Measurements from ENCODE around the gene KASH5. TPM values are rescaled to one million over a fixed set of nuclear protein-coding genes. Genes with fewer than 3 reads are reported as not detected.
A peak's percentile ranks its signal among the peaks of the same experiment; 100 is the strongest.

Gene KASH5
- total RNA-seq, 2 experiments from 2014 or later, result 0.96 to 1.2 TPM

DNA sequence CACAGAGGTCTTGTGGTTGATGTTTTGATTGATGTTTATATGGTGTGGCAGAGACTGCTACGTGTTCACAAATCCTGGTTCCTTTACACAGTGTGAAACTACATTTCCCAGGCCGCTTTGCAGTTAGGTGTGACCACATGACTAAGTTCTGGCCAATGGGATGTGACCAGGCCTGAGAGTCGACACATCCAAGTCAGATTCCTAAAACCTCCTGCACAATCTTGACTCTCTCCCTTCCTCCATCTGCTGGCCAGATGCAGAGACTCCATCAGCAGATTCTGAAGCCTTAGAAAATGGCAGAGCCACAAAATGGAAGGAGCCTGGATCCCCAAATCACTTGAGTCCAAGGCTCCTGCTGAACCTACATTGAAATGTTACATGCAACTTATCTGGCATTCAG, 40.2 kb upstream of the KASH5 start:
- CTCF ChIA-PET, result interaction anchor here (1.0 to 1.4 kb wide), 3 partner anchors 14 to 149 kb away, joined by 4 read pairs; no protein-coding TSS in a partner anchor
- ATAC-seq, result peak; percentile 86

GRCh38 chr19:49348305-49349189, 39.5 kb upstream of the KASH5 start:
- Mint-ChIP-seq H3K4me1 (peaks cover 2% of the 10 kb centered on the region), H3K36me3 (ENCODE audit: low read depth) (no peaks in the 10 kb centered on the region), H3K27me3 (no peaks in the 10 kb centered on the region), H3K4me3 (no peak overlapping the region), H3K9me3 (ENCODE audit: low read depth) (no peaks in the 10 kb centered on the region), H3K27ac (no peak overlapping the region)
- intact Hi-C loops (cut with DNase I, micrococcal nuclease), result no loop called here
- DNase-seq, result no peak
- POLR2A ChIA-PET, result interaction anchor here (0.8 kb wide), 1 partner anchor 292 kb away, joined by 3 read pairs; no protein-coding TSS in a partner anchor
- no peak for ATAC-seq
- CTCF ChIA-PET, result interaction anchor here (0.7 to 1.4 kb wide), 5 partner anchors 15 to 150 kb away, joined by 3 to 4 read pairs (median 4); no protein-coding TSS in a partner anchor

More for the DNA sequence above, 40.2 kb upstream of the KASH5 start:
- Mint-ChIP-seq H3K4me3 (no peak overlapping the region), H3K4me1 (peaks cover 4% of the 10 kb centered on the region), H3K27me3 (no peaks in the 10 kb centered on the region), H3K27ac (no peak overlapping the region), H3K36me3 (ENCODE audit: low read depth) (no peaks in the 10 kb centered on the region), H3K9me3 (ENCODE audit: low read depth) (no peaks in the 10 kb centered on the region)
- POLR2A ChIA-PET, result interaction anchor here (0.8 kb wide), 1 partner anchor 291 kb away, joined by 3 read pairs; no protein-coding TSS in a partner anchor
- intact Hi-C loops (cut with DNase I, micrococcal nuclease), result no loop called here
- DNase-seq, result peak; percentile 58

DNA sequence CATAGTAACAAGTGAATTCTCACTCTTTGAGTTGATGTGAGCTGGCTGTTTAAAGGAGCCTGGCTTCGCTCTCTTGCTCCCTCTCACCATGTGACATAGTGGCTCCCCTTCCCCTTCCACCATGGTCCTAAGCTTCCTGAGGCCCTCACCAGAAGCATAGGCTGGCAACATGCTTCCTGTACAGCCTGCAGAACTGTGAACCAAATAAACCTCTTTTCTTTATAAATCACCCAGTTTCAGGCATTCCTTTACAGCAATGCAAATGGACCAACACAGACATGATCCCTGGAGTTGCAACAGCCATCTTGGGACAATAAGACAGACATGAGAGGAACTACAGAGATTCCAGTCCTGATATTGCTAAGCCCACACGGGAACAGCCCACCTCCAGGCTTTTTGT, 38.5 kb upstream of the KASH5 start:
- CTCF ChIA-PET, result interaction anchor here (0.6 to 1.1 kb wide), 2 partner anchors 22 to 176 kb away, joined by 3 to 4 read pairs; no protein-coding TSS in a partner anchor
- POLR2A ChIA-PET, result no interaction called here
- H3K4me1 Mint-ChIP-seq, result peaks cover 2% of the 10 kb centered on the region

DNA sequence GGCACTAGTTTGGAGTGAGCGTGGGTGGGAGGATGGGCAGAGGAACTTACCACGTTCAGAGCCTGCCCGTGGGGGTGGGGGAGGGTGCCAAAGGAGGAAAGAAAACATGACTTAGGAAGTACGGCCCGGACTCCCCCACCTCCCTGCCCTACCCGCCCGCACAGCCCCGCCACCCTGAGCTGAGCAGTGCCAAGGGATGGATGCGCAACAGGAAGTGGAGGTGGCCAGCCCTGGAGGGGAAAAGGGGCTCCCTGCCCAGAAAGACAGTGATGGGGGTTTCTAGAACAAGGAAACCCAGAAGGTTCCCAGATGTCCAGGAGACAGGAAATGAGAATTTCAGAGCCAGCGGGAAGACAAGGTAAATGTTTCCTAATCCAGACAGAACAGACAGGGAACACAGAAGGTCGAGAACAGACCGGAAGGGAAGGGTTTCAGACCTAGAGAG, 32.1 kb upstream of the KASH5 start:
- ATAC-seq (peak; percentile 39), DNase-seq (no peak)
- no peaks in the 10 kb centered on the region for H3K9me3 Mint-ChIP-seq (ENCODE audit: low read depth)
- no peak overlapping the region for H3K4me3 Mint-ChIP-seq
- ChIA-PET CTCF (interaction anchor here (1.2 kb wide), 1 partner anchor 146 kb away, joined by 3 read pairs; no protein-coding TSS in a partner anchor), POLR2A (no interaction called here)
- intact Hi-C loops (cut with DNase I, micrococcal nuclease), result no loop called here
- H3K4me1 Mint-ChIP-seq, result peaks cover 11% of the 10 kb centered on the region
- H3K27ac Mint-ChIP-seq, result no peak overlapping the region
- no peaks in the 10 kb centered on the region for H3K36me3 Mint-ChIP-seq (ENCODE audit: low read depth)
- peaks cover 13% of the 10 kb centered on the region for H3K27me3 Mint-ChIP-seq

More for the DNA sequence above, 38.5 kb upstream of the KASH5 start:
- intact Hi-C loops (cut with DNase I, micrococcal nuclease), result no loop called here
- Mint-ChIP-seq H3K36me3 (ENCODE audit: low read depth) (no peaks in the 10 kb centered on the region), H3K4me3 (no peak overlapping the region), H3K9me3 (ENCODE audit: low read depth) (no peaks in the 10 kb centered on the region), H3K27me3 (no peaks in the 10 kb centered on the region), H3K27ac (no peak overlapping the region)
- ATAC-seq, result no peak
- DNase-seq, result no peak

DNA sequence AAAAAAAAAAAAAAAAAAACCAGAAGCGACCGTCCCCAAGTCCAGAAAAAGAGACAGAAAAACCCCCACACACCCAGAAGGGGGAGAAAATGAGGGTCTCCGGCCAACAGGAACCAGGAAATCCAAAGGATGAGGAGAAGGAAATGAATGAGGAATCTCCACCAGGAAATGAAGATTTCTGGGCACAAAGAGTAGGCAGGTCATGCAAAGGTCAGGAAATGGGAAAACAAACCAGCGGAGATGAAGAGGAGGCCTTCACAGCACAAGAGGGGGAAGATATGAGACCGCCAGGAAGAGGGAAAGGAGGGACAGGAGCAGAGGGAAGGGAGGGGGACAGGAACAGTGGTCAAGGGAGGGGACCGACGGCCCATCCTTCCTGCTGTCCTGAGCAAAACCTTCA, 31.7 kb upstream of the KASH5 start:
- POLR2A ChIA-PET, result no interaction called here
- no peak for ATAC-seq

DNA sequence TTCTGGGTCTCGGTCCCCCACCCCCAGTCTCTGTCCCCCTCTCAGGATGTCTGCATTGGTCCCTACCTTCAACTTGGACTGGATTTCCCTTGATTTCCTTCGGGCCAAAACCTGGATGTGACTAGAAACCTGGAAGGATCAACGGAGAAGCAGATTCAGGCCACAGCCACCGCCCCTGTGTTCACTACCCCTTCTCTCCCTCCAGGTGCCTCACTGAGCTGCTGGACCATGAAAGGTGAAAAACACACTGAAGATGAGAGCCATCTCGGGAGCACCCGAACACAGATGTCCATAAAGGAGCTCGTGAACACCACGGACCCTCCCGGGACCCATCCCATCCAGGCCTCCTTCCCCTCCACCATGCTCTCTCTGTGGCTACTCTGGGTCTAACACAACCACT, 30.9 kb upstream of the KASH5 start:
- no peaks in the 10 kb centered on the region for H3K36me3 Mint-ChIP-seq (ENCODE audit: low read depth)
- peaks cover 23% of the 10 kb centered on the region for H3K27me3 Mint-ChIP-seq
- no peak for DNase-seq
- ATAC-seq, result no peak
- H3K9me3 Mint-ChIP-seq (ENCODE audit: low read depth), result no peaks in the 10 kb centered on the region
- ChIA-PET POLR2A (no interaction called here), CTCF (no interaction called here)
- no peak overlapping the region for H3K4me3 Mint-ChIP-seq
- intact Hi-C loops (cut with DNase I, micrococcal nuclease), result no loop called here
- H3K27ac Mint-ChIP-seq, result no peak overlapping the region
- H3K4me1 Mint-ChIP-seq, result peaks cover 19% of the 10 kb centered on the region

More for the DNA sequence above, 31.7 kb upstream of the KASH5 start:
- Mint-ChIP-seq H3K4me3 (no peak overlapping the region), H3K27me3 (peaks cover 16% of the 10 kb centered on the region), H3K9me3 (ENCODE audit: low read depth) (no peaks in the 10 kb centered on the region), H3K27ac (no peak overlapping the region), H3K36me3 (ENCODE audit: low read depth) (no peaks in the 10 kb centered on the region), H3K4me1 (peaks cover 13% of the 10 kb centered on the region)
- CTCF ChIA-PET, result interaction anchor here (1.2 kb wide), 1 partner anchor 146 kb away, joined by 3 read pairs; no protein-coding TSS in a partner anchor
- DNase-seq, result no peak
- intact Hi-C loops (cut with DNase I, micrococcal nuclease), result no loop called here

- ChIA-PET CTCF (interaction anchor here (1.5 kb wide), 1 partner anchor 110 kb away, joined by 4 read pairs; no protein-coding TSS in a partner anchor), POLR2A (interaction anchor here (0.5 kb wide), 1 partner anchor 161 kb away, joined by 5 read pairs; no protein-coding TSS in a partner anchor)
- Mint-ChIP-seq H3K4me1 (peaks cover 22% of the 10 kb centered on the region), H3K27ac (no peak overlapping the region), H3K27me3 (peaks cover 30% of the 10 kb centered on the region), H3K4me3 (no peak overlapping the region), H3K36me3 (ENCODE audit: low read depth) (no peaks in the 10 kb centered on the region), H3K9me3 (ENCODE audit: low read depth) (no peaks in the 10 kb centered on the region)
- intact Hi-C loops (cut with DNase I, micrococcal nuclease), result no loop called here
- no peak for ATAC-seq
- no peak for DNase-seq
These were observed 27.9 kb upstream of the KASH5 start for GRCh38 chr19:49359851-49360820.

GRCh38 chr19:49361438-49362047, 26.5 kb upstream of the KASH5 start:
- intact Hi-C loops (cut with DNase I, micrococcal nuclease), result loop anchor here (2.0 kb wide), 1 partner anchor 27 kb away; the partner anchor contains the start of gene CD37 (in 2 of the 2)
- Mint-ChIP-seq H3K4me3 (peak overlapping the region; percentile 15), H3K27ac (no peak overlapping the region), H3K4me1 (peaks cover 11% of the 10 kb centered on the region), H3K27me3 (peaks cover 23% of the 10 kb centered on the region), H3K9me3 (ENCODE audit: low read depth) (no peaks in the 10 kb centered on the region), H3K36me3 (ENCODE audit: low read depth) (no peaks in the 10 kb centered on the region)
- ChIA-PET CTCF (no interaction called here), POLR2A (no interaction called here)
- no peak for ATAC-seq
- DNase-seq, result peak; percentile 55

- ChIA-PET CTCF (interaction anchor here (1.0 kb wide), 1 partner anchor 27 kb away, joined by 3 read pairs; the partner anchor contains the start of gene CD37), POLR2A (interaction anchor here (0.6 kb wide), 1 partner anchor 52 kb away, joined by 4 read pairs; no protein-coding TSS in a partner anchor)
- ATAC-seq, result no peak
- peak within 1 kb of the TSS; percentile 15 for H3K4me3 Mint-ChIP-seq
- peaks cover 11% of the 10 kb centered on the region for H3K4me1 Mint-ChIP-seq
- intact Hi-C loops (cut with DNase I, micrococcal nuclease), result loop anchor here (2.0 kb wide), 1 partner anchor 27 kb away; the partner anchor contains the start of gene CD37 (in 2 of the 2)
- no peaks in the 10 kb centered on the region for H3K9me3 Mint-ChIP-seq (ENCODE audit: low read depth)
- H3K27me3 Mint-ChIP-seq, result peaks cover 23% of the 10 kb centered on the region
- peak; percentile 34 for DNase-seq
- H3K36me3 Mint-ChIP-seq (ENCODE audit: low read depth), result no peaks in the 10 kb centered on the region
- H3K27ac Mint-ChIP-seq, result no peak within 1 kb of the TSS
These were observed 25.8 kb upstream of the KASH5 start, which contains the start of gene TEAD2 for GRCh38 chr19:49362048-49362928. TSS of gene TEAD2 (minus strand) at chr19:49362416. CDS start at chr19:49360075, 2,341 bp downstream.

- peak; percentile 26 for DNase-seq
- POLR2A ChIA-PET, result interaction anchor here (0.6 kb wide), 1 partner anchor 51 kb away, joined by 4 read pairs; no protein-coding TSS in a partner anchor
- Mint-ChIP-seq H3K27ac (no peak overlapping the region), H3K27me3 (peaks cover 23% of the 10 kb centered on the region), H3K9me3 (ENCODE audit: low read depth) (no peaks in the 10 kb centered on the region), H3K4me1 (peaks cover 11% of the 10 kb centered on the region), H3K36me3 (ENCODE audit: low read depth) (no peaks in the 10 kb centered on the region), H3K4me3 (no peak overlapping the region)
- no peak for ATAC-seq
- CTCF ChIA-PET, result interaction anchor here (1.0 kb wide), 1 partner anchor 28 kb away, joined by 3 read pairs; the partner anchor contains the start of gene CD37
- intact Hi-C loops (cut with DNase I, micrococcal nuclease), result loop anchor here (1.0 to 2.0 kb wide), 7 partner anchors 25 to 235 kb away; partner anchors contain the start of genes CD37 (in 2 of the 2), FLT3LG (in 1 of the 2) and KASH5 (in 1 of the 2)
These were observed 25.2 kb upstream of the KASH5 start for GRCh38 chr19:49362929-49363267.

Data from activated CD4-positive, alpha-beta T cell treated with anti-CD3 and anti-CD28 coated beads for 36 hours (primary cell).